Spleen (tissue), 11 donors: ENCODE data around the gene SASS6. TPM values are rescaled to one million over a fixed set of nuclear protein-coding genes. Genes with fewer than 3 reads are reported as not detected.

Source experiments
- DNase-seq: peaks from one replicate; pipeline ENCODE4 v3.0.0-alpha.2; 2020
- H3K27ac ChIP-seq, 8 donors: fragments of 200-600 bp; sonication (generic) in 7 of 8; 1 replicate in 4 of 8; 2 replicates in 4 of 8; pipeline versions ENCODE4 v1.5.0 to v1.8.0; 2016 to 2021; ENCODE audit warnings: inconsistent platforms in 4 of 8, mild to moderate bottlenecking in 4 of 8, moderate library complexity in 1 of 8
- H3K27me3 ChIP-seq, 7 donors: fragments of 200-600 bp; sonication (generic) in 6 of 7; replicated peaks in 1 of 7; 1 replicate in 4 of 7; 2 replicates in 3 of 7; pipeline versions ENCODE4 v1.5.0 to v1.8.0; 2016 to 2021; ENCODE audit warnings: inconsistent platforms in 3 of 7, mild to moderate bottlenecking in 1 of 7
- H3K36me3 ChIP-seq, 6 donors: fragments of 200-600 bp; sonication (generic) in 5 of 6; 1 replicate in 4 of 6; 2 replicates in 2 of 6; pipeline versions ENCODE4 v1.5.0 to v1.8.0; 2016 to 2021; ENCODE audit warnings: inconsistent platforms in 2 of 6
- H3K4me1 ChIP-seq, 6 donors: fragments of 200-600 bp; sonication (generic) in 5 of 6; 1 replicate in 3 of 6; 2 replicates in 3 of 6; pipeline versions ENCODE4 v1.5.0 to v1.8.0; 2016 to 2021; ENCODE audit warnings: inconsistent platforms in 3 of 6
- H3K4me3 ChIP-seq, 8 donors: fragments of 200-600 bp; sonication (generic) in 7 of 8; 1 replicate in 4 of 8; 2 replicates in 4 of 8; pipeline versions ENCODE4 v1.5.0 to v1.8.0; 2016 to 2021; ENCODE audit warnings: inconsistent platforms in 4 of 8, mild to moderate bottlenecking in 4 of 8, moderate library complexity in 2 of 8
- H3K9me3 ChIP-seq, 8 donors: fragments of 200-600 bp; sonication (generic) in 7 of 8; 1 replicate in 4 of 8; 2 replicates in 4 of 8; pipeline versions ENCODE4 v1.5.0 to v1.8.0; 2016 to 2021; ENCODE audit warnings: inconsistent platforms in 4 of 8
- CTCF ChIP-seq, 11 experiments: fragments of 200-600 bp in 7 of 11; fragments of 450-650 bp in 4 of 11; sonication (generic) in 4 of 11; IDR thresholded peaks in 8 of 11; conservative IDR thresholded peaks in 3 of 11; 1 replicate in 7 of 11; 2 replicates in 4 of 11; pipeline versions ENCODE4 v1.4.0 to v1.8.0; 2016 to 2021; ENCODE audit warnings: antibody characterized with exemption in 11 of 11, inconsistent platforms in 4 of 11, mild to moderate bottlenecking in 1 of 11
- POLR2A ChIP-seq, 3 donors: fragments of 450-650 bp; IDR thresholded peaks; one replicate each; pipeline ENCODE4 v1.5.1; 2017; ENCODE audit warnings: antibody characterized with exemption in 3 of 3, mild to moderate bottlenecking in 1 of 3
- POLR2AphosphoS5 ChIP-seq, 3 donors: sonication (generic); formaldehyde crosslinking; IDR thresholded peaks; one replicate each; pipeline ENCODE4 v1.5.1; 2017; ENCODE audit warnings: antibody characterized with exemption in 3 of 3
- WGBS, 5 donors: extraction: QIAGEN DNeasy Blood & Tissue Kit in 3 of 5; methylation state at CpG; one replicate each; pipeline versions ENCODE4 v1.1.5 to v1.1.7; 2013 to 2018; 5-methylcytosine and 5-hydroxymethylcytosine counted together
- intact Hi-C: fragments of 100-400 bp; cut with DNase I; formaldehyde crosslinking; loops from one replicate; pipeline ENCODE4 v1.15.0; 2023; ENCODE audit warnings: low total_unique reads
- polyA plus RNA-seq, 3 donors: library from polyadenylated mRNA; stranded (reverse); fragments of 200-250 nt; gene quantifications; one replicate each; pipeline ENCODE4 v1.2.1, GENCODE V29; 2013
- total RNA-seq, 7 donors: library from RNA; depleted of rRNA in 3 of 7; stranded (reverse); fragments of >200 nt in 3 of 7; fragmentation: NEBNext Ultra II Directional in 4 of 7; extraction: Animal tissue kit (Norgen Biotek cat#: 25700) in 4 of 7; gene quantifications; one replicate each; pipeline versions ENCODE4 v1.1.0 to v1.2.1, GENCODE V29; 2016 to 2021
- donor health status: healthy with polysubstance abuse.
- donor health status: DM: no; HTN: no; CAD: no; lungs with moderate emphysema.
- donor health status: DM: no; HTN: no; CAD: no.
- donor health status: Bipolar disorder and iron deficiency.
- donor health status: healthy.
- donor health status: DM: no; HTN: no; CAD: no.
- donor health status: DM: yes; HTN: yes; CAD: no.

The SASS6 gene
- total and polyA plus RNA-seq, 10 donors, result 2.7 to 9.2 (median 4.2) TPM

GRCh38 chr1:100037927-100038659, 94.6 kb downstream of the SASS6 start:
- no peaks in the 10 kb centered on the region for H3K9me3 ChIP-seq
- peak; percentile 58 to 88 (median 61) for TF ChIP-seq POLR2A (IDR thresholded peaks at IDR 0.05)
- no peak for TF ChIP-seq CTCF (IDR thresholded peaks at IDR 0.05 in 8 of 11, conservative IDR thresholded peaks at IDR 0.05 in 3 of 11)
- TF ChIP-seq POLR2AphosphoS5 (IDR thresholded peaks at IDR 0.05), result peak; percentile 96 to 98 (median 97)
- H3K4me1 ChIP-seq, result peaks cover 22 to 65% (median 55%) of the 10 kb centered on the region in 6 donors
- intact Hi-C loops, result no loop called here
- H3K27me3 ChIP-seq, result no peaks in the 10 kb centered on the region
- 0 to 2% (median 0%) methylated on average over 21 to 87 of the region's 87 CpGs for WGBS, 5 donors
- DNase-seq, result peak; percentile 98
- H3K27ac ChIP-seq, result peak overlapping the region; percentile 81 to 100 (median 98)
- peak overlapping the region; percentile 51 to 94 (median 85) for H3K4me3 ChIP-seq
- no peaks in the 10 kb centered on the region for H3K36me3 ChIP-seq

GRCh38 chr1:100037656-100037926, 95.1 kb downstream of the SASS6 start:
- Histone ChIP-seq H3K9me3 (no peaks in the 10 kb centered on the region), H3K4me3 (peak overlapping the region; percentile 51 to 94 (median 85)), H3K36me3 (no peaks in the 10 kb centered on the region), H3K4me1 (peaks cover 22 to 60% (median 50%) of the 10 kb centered on the region in 6 donors), H3K27ac (peak overlapping the region; percentile 81 to 100 (median 98)), H3K27me3 (no peaks in the 10 kb centered on the region)
- WGBS, 5 donors, result 0 to 2% (median 0%) methylated on average over 8 of the region's 8 CpGs
- intact Hi-C loops, result no loop called here
- TF ChIP-seq CTCF (IDR thresholded peaks at IDR 0.05 in 8 of 11, conservative IDR thresholded peaks at IDR 0.05 in 3 of 11), result no peak
- no peak for TF ChIP-seq POLR2AphosphoS5 (IDR thresholded peaks at IDR 0.05)
- no peak for TF ChIP-seq POLR2A (IDR thresholded peaks at IDR 0.05)
- no peak for DNase-seq

- intact Hi-C loops, result no loop called here
- WGBS, 5 donors, result 22 to 27% (median 23%) methylated on average over 11 of the region's 11 CpGs
- H3K36me3 ChIP-seq, result no peaks in the 10 kb centered on the region
- TF ChIP-seq CTCF (IDR thresholded peaks at IDR 0.05 in 8 of 11, conservative IDR thresholded peaks at IDR 0.05 in 3 of 11), result no peak
- no peak for TF ChIP-seq POLR2AphosphoS5 (IDR thresholded peaks at IDR 0.05)
- no peak for TF ChIP-seq POLR2A (IDR thresholded peaks at IDR 0.05)
- H3K4me1 ChIP-seq, result peaks cover 19 to 53% (median 44%) of the 10 kb centered on the region in 6 donors
- H3K4me3 ChIP-seq, result peak overlapping the region; percentile 51 to 94 (median 85)
- H3K27ac ChIP-seq, result peak overlapping the region; percentile 81 to 100 (median 98)
- DNase-seq, result no peak
- no peaks in the 10 kb centered on the region for H3K27me3 ChIP-seq
- no peaks in the 10 kb centered on the region for H3K9me3 ChIP-seq
Observed at GRCh38 chr1:100036718-100037655, 95.7 kb downstream of the SASS6 start.

- Histone ChIP-seq H3K4me3 (no peak overlapping the region), H3K27ac (no peak overlapping the region), H3K4me1 (peaks cover 8 to 36% (median 26%) of the 10 kb centered on the region in 6 donors), H3K27me3 (no peaks in the 10 kb centered on the region), H3K9me3 (no peaks in the 10 kb centered on the region), H3K36me3 (no peaks in the 10 kb centered on the region)
- intact Hi-C loops, result no loop called here
- DNase-seq, result no peak
- 97 to 100% (median 100%) methylated on average over 1 of the region's 1 CpG for WGBS, 5 donors
- TF ChIP-seq POLR2A (IDR thresholded peaks at IDR 0.05), result no peak
- no peak for TF ChIP-seq CTCF (IDR thresholded peaks at IDR 0.05 in 8 of 11, conservative IDR thresholded peaks at IDR 0.05 in 3 of 11)
- TF ChIP-seq POLR2AphosphoS5 (IDR thresholded peaks at IDR 0.05), result no peak
Observed at GRCh38 chr1:100035214-100035613, 97.5 kb downstream of the SASS6 start.
